Activated CD4-positive, alpha-beta memory T cell treated with anti-CD3 and anti-CD28 coated beads, Interleukin-2, amount 10 ng/mL, durations not matched to agents 7 days and 5 days (primary cell): ENCODE data around the gene PAK1IP1. TPM values are rescaled to one million over a fixed set of nuclear protein-coding genes. Genes with fewer than 3 reads are reported as not detected.
"Not testable (repeated sequence)": the region's sequence is repeated elsewhere in the genome, so short reads cannot be mapped to it uniquely, and the experiment has no call there.

Experiments
- CTCF ChIA-PET: fragments of 350-600 bp; sonication (Branson Sonifier 250); formaldehyde crosslinking; loops from one replicate; lab custom pipeline; 2021; ENCODE audit warnings: antibody characterized with exemption, inconsistent platforms; lab: Charles Lee
- POLR2A ChIA-PET: fragments of 350-600 bp; sonication (Branson Sonifier 250); formaldehyde crosslinking; loops from one replicate; lab custom pipeline; 2021; ENCODE audit warnings: antibody characterized with exemption; lab: Charles Lee
- DNase-seq: peaks from one replicate; pipeline ENCODE4 v3.0.0-alpha.2; 2020
- H3K27ac Mint-ChIP-seq: one replicate; pipeline ENCODE4 v1.8.0; 2021; ENCODE audit warnings: mild to moderate bottlenecking, mixed read lengths
- H3K27me3 Mint-ChIP-seq: one replicate; pipeline ENCODE4 v1.8.0; 2021; ENCODE audit warnings: mixed read lengths
- H3K36me3 Mint-ChIP-seq: one replicate; pipeline ENCODE4 v1.8.0; 2021; ENCODE audit warnings: low read depth, mixed read lengths
- H3K4me1 Mint-ChIP-seq: one replicate; pipeline ENCODE4 v1.8.0; 2021; ENCODE audit warnings: mixed read lengths
- H3K4me3 Mint-ChIP-seq: one replicate; pipeline ENCODE4 v1.8.0; 2021; ENCODE audit warnings: mild to moderate bottlenecking, mixed read lengths
- H3K9me3 Mint-ChIP-seq: one replicate; pipeline ENCODE4 v1.8.0; 2021; ENCODE audit warnings: mixed read lengths
- total RNA-seq, 2 experiments: library from RNA; stranded (reverse); gene quantifications; one replicate each; pipeline ENCODE4 v1.2.3, GENCODE V29; 2021

Gene PAK1IP1
- total RNA-seq, 2 experiments from 2014 or later, result 10.1 to 10.9 TPM

DNA sequence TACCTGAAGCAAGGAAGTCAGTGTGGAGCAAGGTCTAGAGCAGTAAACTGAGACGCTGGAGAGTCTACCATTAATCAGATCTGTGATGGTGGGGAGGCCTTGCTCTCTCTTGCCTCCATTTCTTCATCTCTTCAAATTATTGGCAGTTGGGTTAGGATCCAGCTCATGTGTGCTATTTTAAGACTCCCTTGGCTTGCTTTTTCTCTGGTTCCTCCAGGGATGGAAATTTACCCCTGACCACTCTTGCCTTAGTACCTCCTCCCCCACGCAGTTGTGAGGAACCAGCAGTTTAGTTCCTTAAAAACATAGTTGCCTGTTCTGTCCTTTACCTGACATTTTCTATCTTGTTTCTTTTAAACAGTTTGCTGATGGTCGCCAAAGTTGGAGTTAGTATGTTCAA is 35.5 kb downstream of the PAK1IP1 start:
- Mint-ChIP-seq H3K27ac (no peak overlapping the region), H3K9me3 (no peaks in the 10 kb centered on the region), H3K4me3 (no peak overlapping the region), H3K4me1 (peaks cover 8% of the 10 kb centered on the region), H3K27me3 (no peaks in the 10 kb centered on the region), H3K36me3 (peaks cover 36% of the 10 kb centered on the region)
- DNase-seq, result no peak
- CTCF ChIA-PET, result no interaction called here
- POLR2A ChIA-PET, result interaction anchor here (1.6 kb wide), 1 partner anchor 10 kb away, joined by 4 read pairs; no protein-coding TSS in a partner anchor

DNA sequence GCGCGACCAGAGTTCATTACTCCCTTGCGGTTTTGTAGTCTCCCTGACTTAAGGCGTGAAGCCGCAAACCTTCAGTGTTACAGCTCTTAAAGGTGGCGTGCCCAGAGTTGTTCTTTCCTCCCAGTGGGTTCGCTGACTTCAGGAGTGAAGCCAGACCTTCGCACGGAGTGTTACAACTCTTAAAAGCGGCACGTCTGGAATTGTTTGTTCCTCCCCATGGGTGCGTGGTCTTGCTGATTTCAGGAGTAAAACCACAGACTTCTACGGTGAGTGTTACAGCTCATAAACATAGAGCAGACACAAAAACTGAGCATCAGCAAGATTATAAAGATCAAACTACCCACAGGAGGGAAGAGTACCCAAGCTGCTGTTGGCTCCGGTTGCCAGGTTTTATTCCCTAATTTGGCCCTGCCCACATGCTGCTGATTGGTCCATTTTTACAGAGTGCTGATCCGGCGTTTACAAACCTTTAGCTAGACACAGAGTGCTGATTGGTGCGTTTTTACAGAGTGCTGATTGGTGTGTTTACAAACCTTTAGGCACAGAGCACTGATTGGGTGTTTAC is 38.5 kb downstream of the PAK1IP1 start:
- peaks cover 21% of the 10 kb centered on the region for H3K36me3 Mint-ChIP-seq
- no peak overlapping the region for H3K4me3 Mint-ChIP-seq
- no peak for DNase-seq
- no peaks in the 10 kb centered on the region for H3K27me3 Mint-ChIP-seq
- ChIA-PET CTCF (no interaction called here), POLR2A (interaction anchor here (1.0 to 1.7 kb wide), 2 partner anchors 10 to 13 kb away, joined by 3 to 4 read pairs; partner anchors contain the start of gene TMEM14C)
- no peak overlapping the region for H3K27ac Mint-ChIP-seq
- no peaks in the 10 kb centered on the region for H3K4me1 Mint-ChIP-seq
- H3K9me3 Mint-ChIP-seq, result no peaks in the 10 kb centered on the region

DNA sequence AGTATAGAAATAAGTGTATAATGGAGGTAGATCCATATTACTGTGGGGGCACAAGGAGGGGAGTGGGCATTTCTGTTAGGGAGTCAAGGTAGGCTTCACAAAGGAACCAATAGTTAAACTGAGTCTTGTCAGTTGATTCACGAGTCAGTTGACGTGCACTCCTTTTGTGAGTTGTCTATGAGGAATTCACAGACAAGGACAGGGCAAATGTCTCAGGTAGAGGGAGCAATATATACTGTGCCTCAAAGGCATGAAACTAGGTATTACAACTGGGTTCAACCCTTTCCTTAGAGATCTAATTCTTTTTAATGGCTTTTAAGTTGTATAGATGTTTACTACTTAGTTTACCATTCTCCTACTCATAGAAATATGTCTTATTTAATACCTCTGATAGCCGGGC is 39.1 kb downstream of the PAK1IP1 start:
- ChIA-PET POLR2A (interaction anchor here (1.0 to 1.7 kb wide), 2 partner anchors 11 to 13 kb away, joined by 3 to 4 read pairs; partner anchors contain the start of gene TMEM14C), CTCF (no interaction called here)
- Mint-ChIP-seq H3K4me3 (no peak overlapping the region), H3K9me3 (no peaks in the 10 kb centered on the region), H3K4me1 (no peaks in the 10 kb centered on the region), H3K36me3 (peaks cover 14% of the 10 kb centered on the region), H3K27me3 (no peaks in the 10 kb centered on the region), H3K27ac (no peak overlapping the region)
- DNase-seq, result no peak

DNA sequence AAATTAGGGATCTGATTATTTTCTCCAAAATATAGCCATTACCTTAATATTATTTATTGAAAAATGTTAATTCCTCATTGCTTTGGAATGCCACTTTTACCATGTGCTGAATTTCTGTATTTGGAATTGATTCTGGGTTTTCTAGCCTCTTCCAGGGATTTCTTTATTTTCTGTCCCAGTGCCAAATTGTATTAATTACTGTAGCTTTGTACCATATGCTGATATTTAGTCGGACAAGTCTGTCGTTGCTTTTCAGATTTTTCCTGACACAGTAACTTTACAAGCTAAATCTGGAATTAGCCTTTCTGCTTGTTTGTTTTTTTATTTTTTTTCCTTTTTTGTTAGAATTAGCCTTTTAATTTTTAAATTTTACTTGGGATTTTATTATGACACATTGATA is 42.0 kb downstream of the PAK1IP1 start:
- Mint-ChIP-seq H3K9me3 (no peaks in the 10 kb centered on the region), H3K36me3 (peaks cover 10% of the 10 kb centered on the region), H3K4me1 (no peaks in the 10 kb centered on the region), H3K4me3 (no peak overlapping the region), H3K27ac (no peak overlapping the region), H3K27me3 (no peaks in the 10 kb centered on the region)
- CTCF ChIA-PET, result interaction anchor here (0.7 to 1.3 kb wide), 2 partner anchors 9 to 11 kb away, joined by 3 to 4 read pairs; partner anchors contain the start of gene TMEM14B
- no peak for DNase-seq
- POLR2A ChIA-PET, result interaction anchor here (1.1 kb wide), 1 partner anchor 15 kb away, joined by 3 read pairs; no protein-coding TSS in a partner anchor

DNA sequence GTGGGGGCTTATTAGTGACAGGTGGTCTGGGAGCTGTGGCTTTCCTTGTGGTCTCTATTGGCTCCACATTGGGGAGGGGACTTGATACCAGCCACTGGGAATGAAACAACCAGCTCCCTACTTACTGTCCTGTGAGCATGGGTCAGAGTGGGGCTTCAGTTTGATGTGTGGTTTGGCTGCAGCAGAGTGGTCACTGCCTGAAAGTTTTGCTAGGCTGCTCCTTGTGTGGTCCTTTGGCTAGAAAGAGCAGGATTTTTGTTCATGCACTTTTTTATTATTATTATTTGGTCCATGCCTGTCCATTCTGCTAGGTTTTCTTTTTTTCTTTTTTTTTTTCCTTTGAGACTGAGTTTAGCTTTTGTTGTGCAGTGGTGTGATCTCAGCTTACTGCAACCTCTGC is 45.3 kb downstream of the PAK1IP1 start:
- no peak overlapping the region for H3K27ac Mint-ChIP-seq
- H3K4me3 Mint-ChIP-seq, result no peak overlapping the region
- H3K36me3 Mint-ChIP-seq, result peaks cover 7% of the 10 kb centered on the region
- no peaks in the 10 kb centered on the region for H3K27me3 Mint-ChIP-seq
- no peaks in the 10 kb centered on the region for H3K9me3 Mint-ChIP-seq
- H3K4me1 Mint-ChIP-seq, result peaks cover 1% of the 10 kb centered on the region
- CTCF ChIA-PET, result interaction anchor here (1.2 kb wide), 1 partner anchor 34 kb away, joined by 5 read pairs; no protein-coding TSS in a partner anchor
- POLR2A ChIA-PET, result no interaction called here
- DNase-seq, result no peak

- POLR2A ChIA-PET, result interaction anchor here (1.1 to 1.4 kb wide), 2 partner anchors 18 to 22 kb away, joined by 3 read pairs; no protein-coding TSS in a partner anchor
- DNase-seq, CTCF ChIA-PET, H3K4me3 Mint-ChIP-seq, H3K9me3 Mint-ChIP-seq, H3K36me3 Mint-ChIP-seq, H3K27me3 Mint-ChIP-seq, H3K27ac Mint-ChIP-seq: not testable (repeated sequence)
- H3K4me1 Mint-ChIP-seq, result peaks cover 11% of the 10 kb centered on the region
Measured at GRCh38 chr6:10741643-10742042, 46.9 kb downstream of the PAK1IP1 start.

GRCh38 chr6:10742251-10742650 is 47.5 kb downstream of the PAK1IP1 start:
- Mint-ChIP-seq H3K27me3 (no peaks in the 10 kb centered on the region), H3K9me3 (no peaks in the 10 kb centered on the region), H3K27ac (no peak overlapping the region), H3K36me3 (peaks cover 7% of the 10 kb centered on the region), H3K4me3 (no peak overlapping the region), H3K4me1 (peaks cover 15% of the 10 kb centered on the region)
- CTCF ChIA-PET, result no interaction called here
- POLR2A ChIA-PET, result interaction anchor here (1.1 to 1.5 kb wide), 4 partner anchors 18 to 23 kb away, joined by 3 to 5 read pairs (median 4); partner anchors contain the start of gene TMEM14C
- DNase-seq, result no peak

GRCh38 chr6:10743515-10743914 is 48.7 kb downstream of the PAK1IP1 start:
- Mint-ChIP-seq H3K9me3 (no peaks in the 10 kb centered on the region), H3K27me3 (no peaks in the 10 kb centered on the region), H3K36me3 (peaks cover 7% of the 10 kb centered on the region), H3K4me3 (no peak overlapping the region), H3K27ac (no peak overlapping the region), H3K4me1 (peaks cover 19% of the 10 kb centered on the region)
- DNase-seq, result no peak
- ChIA-PET POLR2A (interaction anchor here (1.5 to 1.6 kb wide), 2 partner anchors 19 to 23 kb away, joined by 3 to 5 read pairs; no protein-coding TSS in a partner anchor), CTCF (no interaction called here)

DNA sequence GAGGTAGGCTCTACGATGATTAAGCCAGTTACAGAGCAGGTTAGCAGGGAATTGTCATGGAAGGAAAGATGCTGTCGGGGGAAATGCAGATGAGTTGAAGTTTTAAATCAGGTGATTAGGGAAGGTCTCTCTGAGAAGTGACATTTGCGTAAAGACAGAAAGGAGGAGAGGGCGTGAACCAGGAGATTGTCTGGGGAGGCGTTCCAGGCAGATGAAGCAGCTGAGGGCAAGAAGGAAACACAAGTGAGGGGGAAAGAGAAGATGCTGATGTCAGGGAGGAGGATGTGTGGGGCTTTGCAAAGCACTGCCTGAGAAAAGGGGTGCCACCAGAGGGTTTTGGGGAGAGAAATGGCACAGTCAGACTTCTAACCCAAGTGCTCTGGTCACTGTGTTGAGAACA is 50.3 kb downstream of the PAK1IP1 start:
- Mint-ChIP-seq H3K36me3 (peaks cover 13% of the 10 kb centered on the region), H3K4me1 (peaks cover 35% of the 10 kb centered on the region), H3K27ac (no peak overlapping the region), H3K9me3 (no peaks in the 10 kb centered on the region), H3K27me3 (no peaks in the 10 kb centered on the region), H3K4me3 (no peak overlapping the region)
- ChIA-PET POLR2A (no interaction called here), CTCF (no interaction called here)
- DNase-seq, result no peak

- Mint-ChIP-seq H3K4me3 (peak overlapping the region; percentile 93), H3K9me3 (no peaks in the 10 kb centered on the region), H3K27ac (peak overlapping the region; percentile 90), H3K36me3 (peaks cover 22% of the 10 kb centered on the region), H3K4me1 (peaks cover 50% of the 10 kb centered on the region), H3K27me3 (no peaks in the 10 kb centered on the region)
- DNase-seq, result no peak
- POLR2A ChIA-PET, result interaction anchor here (1.1 to 4.7 kb wide), 9 partner anchors 9 to 218 kb away, joined by 4 to 86 read pairs (median 9); partner anchors contain the start of genes C6orf52, MAK, PAK1IP1 and TMEM14C
- CTCF ChIA-PET, result interaction anchor here (0.8 to 3.9 kb wide), 8 partner anchors 9 to 268 kb away, joined by 3 to 18 read pairs (median 3); partner anchors contain the start of genes C6orf52 and PAK1IP1
Measured at GRCh38 chr6:10746915-10747250, 52.1 kb downstream of the PAK1IP1 start.

- Mint-ChIP-seq H3K9me3 (no peaks in the 10 kb centered on the region), H3K27ac (peak within 1 kb of the TSS; percentile 90), H3K27me3 (no peaks in the 10 kb centered on the region), H3K4me3 (peak within 1 kb of the TSS; percentile 93), H3K36me3 (peaks cover 24% of the 10 kb centered on the region), H3K4me1 (peaks cover 50% of the 10 kb centered on the region)
- DNase-seq, result peak; percentile 100
- CTCF ChIA-PET, result interaction anchor here (0.8 to 3.9 kb wide), 6 partner anchors 9 to 268 kb away, joined by 3 to 18 read pairs (median 3); no protein-coding TSS in a partner anchor
- POLR2A ChIA-PET, result interaction anchor here (1.1 to 4.7 kb wide), 13 partner anchors 9 to 667 kb away, joined by 3 to 86 read pairs (median 6); partner anchors contain the start of genes C6orf52, MAK, PAK1IP1 and TMEM14C
Measured at GRCh38 chr6:10747251-10747972, 52.6 kb downstream of the PAK1IP1 start, which contains the start of gene TMEM14B. Gene TMEM14B, plus strand, starts transcription at chr6:10747805. Its CDS starts 1,441 bp downstream, at chr6:10749246.

- no peaks in the 10 kb centered on the region for H3K27me3 Mint-ChIP-seq
- H3K9me3 Mint-ChIP-seq, result no peaks in the 10 kb centered on the region
- ChIA-PET CTCF (interaction anchor here (3.9 kb wide), 1 partner anchor 10 kb away, joined by 18 read pairs; no protein-coding TSS in a partner anchor), POLR2A (interaction anchor here (0.9 to 4.7 kb wide), 4 partner anchors 8 to 56 kb away, joined by 3 to 86 read pairs (median 22); partner anchors contain the start of genes C6orf52, PAK1IP1 and TMEM14C)
- peaks cover 61% of the 10 kb centered on the region for H3K4me1 Mint-ChIP-seq
- no peak overlapping the region for H3K27ac Mint-ChIP-seq
- peak overlapping the region; percentile 93 for H3K4me3 Mint-ChIP-seq
- DNase-seq, result no peak
- peaks cover 40% of the 10 kb centered on the region for H3K36me3 Mint-ChIP-seq
Measured at GRCh38 chr6:10749734-10750133, 55.0 kb downstream of the PAK1IP1 start.
